ENCODE data around the gene PDZD2.

GRCh38 chr5:31845361-31845760 lies 206.4 kb downstream of the PDZD2 start:
- TF ChIP-seq, protein P1, sequence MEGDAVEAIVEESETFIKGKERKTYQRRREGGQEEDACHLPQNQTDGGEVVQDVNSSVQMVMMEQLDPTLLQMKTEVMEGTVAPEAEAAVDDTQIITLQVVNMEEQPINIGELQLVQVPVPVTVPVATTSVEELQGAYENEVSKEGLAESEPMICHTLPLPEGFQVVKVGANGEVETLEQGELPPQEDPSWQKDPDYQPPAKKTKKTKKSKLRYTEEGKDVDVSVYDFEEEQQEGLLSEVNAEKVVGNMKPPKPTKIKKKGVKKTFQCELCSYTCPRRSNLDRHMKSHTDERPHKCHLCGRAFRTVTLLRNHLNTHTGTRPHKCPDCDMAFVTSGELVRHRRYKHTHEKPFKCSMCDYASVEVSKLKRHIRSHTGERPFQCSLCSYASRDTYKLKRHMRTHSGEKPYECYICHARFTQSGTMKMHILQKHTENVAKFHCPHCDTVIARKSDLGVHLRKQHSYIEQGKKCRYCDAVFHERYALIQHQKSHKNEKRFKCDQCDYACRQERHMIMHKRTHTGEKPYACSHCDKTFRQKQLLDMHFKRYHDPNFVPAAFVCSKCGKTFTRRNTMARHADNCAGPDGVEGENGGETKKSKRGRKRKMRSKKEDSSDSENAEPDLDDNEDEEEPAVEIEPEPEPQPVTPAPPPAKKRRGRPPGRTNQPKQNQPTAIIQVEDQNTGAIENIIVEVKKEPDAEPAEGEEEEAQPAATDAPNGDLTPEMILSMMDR (conservative IDR thresholded peaks at IDR 0.05; ENCODE audit: low read length) = no peak
- no peak for TF ChIP-seq EZH2phosphoT487 (IDR thresholded peaks at IDR 0.05; ENCODE audit: borderline replicate concordance)

All from Loucy (cell line).